GM21367 (cell line): ENCODE measurements around the gene BIRC7.

Source experiments
- ATAC-seq: cut with Tn5 transposase; IDR thresholded peaks from one replicate; pipeline ENCODE4 v1.9.1; 2021; ENCODE audit not compliant: unreplicated experiment

BIRC7 gene

GRCh38 chr20:63261795-63262528 lies 26.3 kb downstream of the BIRC7 start:
- ATAC-seq: no peak

GRCh38 chr20:63262836-63263235 lies 27.1 kb downstream of the BIRC7 start:
- ATAC-seq: no peak

- ATAC-seq: no peak
These were observed 28.3 kb downstream of the BIRC7 start for GRCh38 chr20:63264000-63264399.

GRCh38 chr20:63264519-63264918 lies 28.8 kb downstream of the BIRC7 start:
- ATAC-seq: no peak

GRCh38 chr20:63265891-63266515 lies 30.3 kb downstream of the BIRC7 start:
- ATAC-seq: no peak

GRCh38 chr20:63267691-63268090 lies 32.0 kb downstream of the BIRC7 start:
- ATAC-seq: no peak

- no peak for ATAC-seq
These were observed 32.6 kb downstream of the BIRC7 start for GRCh38 chr20:63268256-63268655.

GRCh38 chr20:63268671-63269439 lies 33.1 kb downstream of the BIRC7 start:
- ATAC-seq: no peak

GRCh38 chr20:63269724-63270123 lies 34.0 kb downstream of the BIRC7 start:
- no peak for ATAC-seq

- no peak for ATAC-seq
These were observed 35.1 kb downstream of the BIRC7 start for GRCh38 chr20:63270606-63271325.

- ATAC-seq: peak; percentile 80
These were observed 36.7 kb downstream of the BIRC7 start, which contains the start of gene ARFGAP1 for GRCh38 chr20:63272105-63273058. Gene ARFGAP1, plus strand, starts transcription at chr20:63272813. Its CDS starts 2,768 bp downstream, at chr20:63275581.

GRCh38 chr20:63273059-63273579 lies 37.4 kb downstream of the BIRC7 start:
- ATAC-seq: no peak

GRCh38 chr20:63273635-63274380 lies 38.1 kb downstream of the BIRC7 start:
- ATAC-seq: no peak

- no peak for ATAC-seq
These were observed 38.9 kb downstream of the BIRC7 start for GRCh38 chr20:63274381-63275228.

GRCh38 chr20:63275825-63276224 lies 40.1 kb downstream of the BIRC7 start:
- ATAC-seq: no peak

GRCh38 chr20:63276956-63277355 lies 41.3 kb downstream of the BIRC7 start:
- ATAC-seq: no peak

- no peak for ATAC-seq
These were observed 42.0 kb downstream of the BIRC7 start for GRCh38 chr20:63277466-63278272.
